NCI-H1417 (cell line): ENCODE results near the gene ARHGAP6.
A peak's percentile ranks its signal among the peaks of the same experiment; 100 is the strongest.

ENCODE experiments used
- DNase-seq, 3 experiments: peaks; one replicate each; lab custom pipeline; 2025; lab: John Stamatoyannopoulos, UW

The ARHGAP6 gene

DNA sequence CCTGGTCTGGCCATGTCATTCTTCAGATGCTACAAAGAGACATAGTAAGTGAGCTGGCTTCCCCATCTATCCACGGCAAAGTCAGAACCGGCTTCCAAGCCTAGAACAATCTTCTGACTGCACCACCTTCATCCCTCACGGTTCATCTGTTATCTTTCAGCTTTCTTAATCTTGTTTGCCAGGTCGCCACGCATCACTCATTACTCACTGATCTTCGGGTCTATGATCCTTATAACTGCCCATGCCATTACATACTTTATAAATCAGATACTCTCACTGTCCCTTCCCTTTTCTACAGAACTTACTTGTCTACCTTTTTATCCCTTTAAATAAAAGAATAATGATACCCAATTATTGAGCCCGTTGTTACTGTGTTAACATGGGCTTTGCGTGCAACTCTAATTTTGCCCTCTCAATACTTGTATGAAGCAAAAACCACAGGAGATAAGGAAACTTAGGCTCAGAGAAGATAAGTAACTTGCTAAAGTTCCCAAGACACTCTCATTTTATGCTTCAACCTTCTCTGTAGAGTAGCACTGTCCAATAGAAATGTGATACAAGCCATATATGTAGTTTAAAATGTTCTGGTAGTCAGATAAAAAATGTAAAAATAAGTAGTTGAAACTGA is 200.8 kb downstream of the ARHGAP6 start:
- no peak for DNase-seq

DNA sequence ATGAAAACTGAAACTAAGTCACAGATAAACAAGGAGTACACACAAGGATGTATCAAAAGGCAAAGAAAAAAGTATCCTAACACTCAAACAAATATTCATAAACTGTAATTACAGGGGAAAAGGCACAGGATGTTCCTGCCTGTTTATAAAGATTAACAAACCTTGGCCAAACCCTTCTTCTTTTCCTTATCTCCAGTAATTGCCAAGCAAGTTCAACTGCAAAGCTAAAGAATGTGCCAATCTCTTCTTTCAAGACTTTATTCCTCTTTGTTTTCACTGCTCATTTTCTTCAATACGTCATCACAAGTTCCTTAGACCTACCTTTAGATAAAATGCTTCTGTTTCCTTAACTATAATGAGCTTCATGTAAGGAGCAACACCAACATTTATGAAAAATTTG is 201.3 kb downstream of the ARHGAP6 start:
- DNase-seq = no peak

DNA sequence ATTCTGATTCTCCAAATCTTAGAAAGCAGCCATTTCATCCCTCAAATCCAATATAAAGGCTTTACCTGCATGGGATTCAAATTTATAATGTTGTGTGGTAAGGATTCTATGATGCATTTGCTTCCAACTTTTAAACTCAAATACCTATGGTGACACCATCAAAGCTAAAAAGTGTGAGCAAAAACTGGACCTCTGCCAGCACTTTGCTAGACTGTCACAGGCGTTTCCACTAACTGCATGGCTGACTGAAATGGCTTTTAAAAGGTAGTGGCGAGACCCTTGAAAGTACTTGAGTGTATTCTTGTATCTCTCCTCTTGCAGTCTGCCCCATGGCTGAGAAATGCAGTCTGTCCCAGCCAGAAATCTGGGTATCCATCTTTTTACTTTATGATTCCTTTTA is 203.1 kb downstream of the ARHGAP6 start:
- DNase-seq = peak in 1 of 3 experiments; percentile 82

- DNase-seq = no peak
Measured at GRCh38 chrX:11462136-11462535, 203.6 kb downstream of the ARHGAP6 start.

GRCh38 chrX:11461201-11462001 is 204.3 kb downstream of the ARHGAP6 start:
- DNase-seq = no peak

- DNase-seq = no peak
Measured at GRCh38 chrX:11460347-11460746, 205.4 kb downstream of the ARHGAP6 start.

DNA sequence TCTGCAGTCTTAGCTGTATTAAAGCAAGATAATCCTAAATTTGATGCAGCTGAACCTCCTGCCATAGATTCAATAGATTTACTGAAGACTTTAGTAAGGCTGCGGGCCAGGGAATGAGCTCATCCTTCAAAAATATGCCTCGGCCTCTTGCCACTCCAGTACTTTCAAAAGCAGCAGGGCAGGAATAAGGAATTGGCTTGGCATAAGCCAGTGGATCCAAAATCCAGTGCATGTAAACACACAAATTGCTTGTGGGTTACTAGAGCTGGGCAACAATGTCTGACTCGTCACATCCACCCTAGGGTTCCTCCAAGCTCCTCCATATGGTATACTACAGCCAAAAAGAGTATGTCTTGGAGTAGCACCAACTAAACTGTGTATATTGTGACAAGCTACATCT is 207.6 kb downstream of the ARHGAP6 start:
- no peak for DNase-seq

- peak in 2 of 3 experiments; percentile 28 to 61 for DNase-seq
Measured at GRCh38 chrX:11451151-11451550, 214.6 kb downstream of the ARHGAP6 start.

DNA sequence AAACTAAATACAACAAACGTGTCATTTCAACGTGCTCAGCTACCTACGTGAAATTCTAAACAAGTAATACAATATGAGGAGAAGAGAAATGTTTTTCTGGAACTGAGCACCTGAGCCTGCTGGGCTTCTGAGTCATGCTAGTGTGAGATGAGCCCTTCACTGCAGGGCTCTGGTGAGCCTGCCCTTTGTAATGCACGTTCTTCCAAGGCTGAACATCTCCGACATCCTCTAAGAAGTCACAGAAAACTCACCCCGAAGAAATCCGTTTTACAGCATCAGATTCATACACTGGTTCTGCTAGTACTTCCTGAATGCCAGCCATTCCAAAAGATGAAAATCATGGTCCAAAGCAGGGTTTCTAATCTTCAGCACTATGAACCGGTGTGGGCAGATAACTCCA is 215.4 kb downstream of the ARHGAP6 start:
- DNase-seq = peak in 1 of 3 experiments; percentile 53

GRCh38 chrX:11449613-11450012 is 216.1 kb downstream of the ARHGAP6 start:
- peak in 1 of 3 experiments; percentile 57 for DNase-seq

DNA sequence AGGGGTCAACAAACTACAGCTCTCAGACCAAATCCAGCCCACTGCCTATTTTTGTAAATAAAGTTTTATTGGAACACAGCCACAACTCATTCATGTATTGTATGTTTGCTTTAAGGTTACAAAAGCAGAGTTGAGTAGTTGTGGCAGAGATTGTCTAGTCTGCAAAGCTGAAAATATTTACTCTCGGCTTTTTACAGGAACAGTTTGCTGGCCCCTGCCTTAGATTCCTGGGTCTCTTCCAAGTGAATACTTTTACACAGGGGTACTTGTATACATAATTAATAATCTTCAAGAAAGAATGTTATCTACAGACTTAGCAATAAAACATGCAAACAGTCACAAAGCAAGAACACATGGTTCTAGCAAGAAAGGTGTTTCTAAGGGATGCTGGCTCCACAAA is 218.3 kb downstream of the ARHGAP6 start:
- no peak for DNase-seq

DNA sequence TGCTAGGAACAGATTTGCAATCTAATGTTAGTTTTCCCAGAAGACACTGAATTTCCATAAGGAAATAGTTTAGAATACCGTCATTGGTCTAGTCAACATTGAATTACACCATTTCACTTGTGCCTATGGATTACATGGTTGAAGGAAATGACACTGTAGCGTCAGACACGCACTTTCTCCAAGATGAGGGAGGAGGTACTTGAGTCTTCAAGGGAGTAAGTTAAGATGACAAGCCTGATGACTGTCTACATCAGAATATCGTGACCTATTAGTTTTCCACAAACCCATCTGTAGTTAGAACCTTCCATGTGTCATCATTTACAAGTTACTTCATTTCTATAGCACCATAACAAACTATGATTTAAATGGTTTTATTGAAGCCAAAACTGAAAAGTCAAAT is 218.8 kb downstream of the ARHGAP6 start:
- no peak for DNase-seq

GRCh38 chrX:11446336-11446735 is 219.4 kb downstream of the ARHGAP6 start:
- no peak for DNase-seq

DNA sequence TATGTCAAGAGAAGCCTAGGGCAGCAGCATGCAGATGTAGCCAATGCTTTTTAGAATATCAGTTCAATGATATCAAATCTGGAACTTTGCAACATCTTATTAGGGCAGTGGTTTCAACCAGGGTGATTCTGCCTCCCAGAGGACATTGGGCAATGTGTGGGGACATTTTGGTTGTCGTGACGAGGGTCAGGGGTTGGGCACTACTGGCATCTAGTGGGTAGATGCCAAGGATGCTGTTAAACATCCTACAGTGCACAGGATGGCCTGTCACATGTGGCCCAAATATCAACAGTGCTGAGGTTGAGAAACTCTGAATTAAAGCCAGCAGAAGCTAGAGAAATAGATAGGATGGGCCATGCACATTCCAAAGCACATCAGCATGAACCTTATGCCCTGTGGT is 220.2 kb downstream of the ARHGAP6 start:
- DNase-seq = no peak

DNA sequence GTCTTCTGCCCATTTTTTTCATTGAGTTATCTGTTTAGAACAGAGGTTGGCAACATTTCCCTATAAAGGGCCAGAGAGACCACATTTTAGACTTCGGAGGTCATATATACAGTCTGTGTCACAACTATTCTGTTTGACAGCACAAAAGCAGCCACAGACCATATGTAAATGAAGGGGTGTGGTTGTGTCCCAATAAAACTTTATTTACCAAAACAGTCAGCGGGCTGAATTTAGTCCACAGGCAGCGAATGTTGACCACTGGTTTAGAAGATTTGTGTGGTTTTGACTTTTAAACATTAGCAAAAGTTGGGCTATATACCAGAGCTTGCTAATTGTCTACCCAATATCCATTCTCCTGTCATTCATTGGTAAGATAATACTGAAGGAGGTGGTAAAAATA is 221.7 kb downstream of the ARHGAP6 start:
- DNase-seq = no peak

DNA sequence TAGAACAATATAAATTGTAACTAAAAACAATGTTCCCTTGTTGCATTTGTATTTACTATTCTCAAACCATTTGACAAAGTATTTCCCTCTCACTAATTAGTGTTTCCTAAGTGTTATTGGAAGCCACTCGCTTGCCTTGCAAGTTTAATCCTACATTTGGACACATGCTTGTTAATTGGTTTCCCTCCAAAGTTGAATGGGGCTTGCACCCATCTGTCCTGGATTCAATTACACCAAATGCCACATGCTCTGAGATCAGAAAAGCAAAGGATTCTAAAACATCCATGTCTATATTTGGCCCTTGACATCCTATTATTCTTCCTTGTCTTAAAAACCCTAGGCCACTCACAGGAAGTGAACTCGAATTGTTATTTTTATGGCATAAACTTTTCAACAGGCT is 225.9 kb downstream of the ARHGAP6 start:
- no peak for DNase-seq

GRCh38 chrX:11438767-11439166 is 227.0 kb downstream of the ARHGAP6 start:
- DNase-seq = no peak

DNA sequence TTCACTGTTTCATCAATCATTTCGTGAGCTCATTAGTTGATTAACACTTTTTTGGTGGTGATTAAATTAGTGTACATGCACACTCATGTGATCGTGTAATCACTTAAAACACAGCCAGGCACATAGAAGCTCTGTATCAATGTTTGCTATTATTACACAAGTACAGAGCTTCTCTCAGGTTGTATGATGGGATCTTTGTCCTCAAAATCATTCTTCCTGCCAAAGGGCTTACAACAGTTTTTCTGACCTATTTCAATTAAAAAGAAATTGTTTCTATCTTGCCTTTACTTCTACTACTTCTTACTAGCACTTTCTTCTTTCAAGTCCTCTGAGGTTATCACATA is 227.4 kb downstream of the ARHGAP6 start:
- DNase-seq = no peak

DNA sequence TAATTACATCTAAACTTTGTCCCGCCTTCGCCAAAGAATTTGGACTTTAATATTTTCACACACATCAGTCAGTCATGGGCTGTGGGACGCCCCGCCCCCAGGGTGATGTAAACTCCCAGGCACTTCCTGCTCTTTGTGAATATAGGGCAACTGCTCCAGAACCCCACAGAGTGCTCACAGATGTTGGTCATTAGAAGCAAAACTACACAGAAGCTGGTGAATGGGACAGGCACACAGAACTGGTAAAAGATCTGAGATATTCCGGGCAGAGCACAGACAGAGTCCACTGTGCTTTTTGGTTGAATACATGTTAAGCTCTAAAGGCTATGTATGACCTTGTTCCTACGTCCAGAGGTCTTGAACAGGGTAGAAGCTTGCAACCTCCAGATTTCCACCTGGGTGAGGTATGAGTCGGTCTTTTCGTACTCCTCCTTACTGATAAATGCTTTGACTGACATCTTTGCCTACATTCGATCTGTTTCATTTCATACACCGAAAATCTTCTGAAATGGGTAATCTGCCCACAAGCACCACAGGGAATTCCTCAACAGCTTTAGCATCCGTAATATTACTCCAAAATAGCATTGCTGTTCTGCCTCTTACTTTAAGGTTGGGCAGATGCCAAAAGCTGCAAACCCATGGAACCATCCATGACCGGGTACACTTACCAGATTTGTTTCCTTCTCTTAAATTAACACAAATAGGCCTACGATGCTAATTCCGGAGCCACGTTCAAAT is 227.9 kb downstream of the ARHGAP6 start:
- DNase-seq = no peak

GRCh38 chrX:11435568-11435967 is 230.2 kb downstream of the ARHGAP6 start:
- no peak for DNase-seq

- no peak for DNase-seq
Measured at GRCh38 chrX:11434607-11435006, 231.1 kb downstream of the ARHGAP6 start.

DNA sequence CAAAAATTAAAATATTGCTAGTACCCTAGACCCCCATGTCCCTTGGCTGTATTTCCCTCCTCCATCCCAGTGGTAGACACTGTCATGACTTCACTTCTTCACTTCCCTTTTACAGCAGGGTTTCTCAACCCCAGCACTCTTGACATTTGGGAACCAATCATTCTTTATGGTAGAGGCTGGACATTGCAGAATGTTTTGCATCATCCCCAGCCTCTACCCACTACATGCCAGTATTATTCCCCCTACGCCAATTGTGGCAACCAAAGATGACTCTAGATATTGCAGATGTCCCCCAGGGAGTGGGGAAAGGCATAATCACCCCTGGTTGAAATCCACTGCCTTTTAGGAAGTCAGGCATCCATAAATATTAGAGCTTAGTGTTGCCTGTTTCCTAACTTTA is 233.9 kb downstream of the ARHGAP6 start:
- no peak for DNase-seq

- DNase-seq = no peak
Measured at GRCh38 chrX:11430271-11430670, 235.4 kb downstream of the ARHGAP6 start.
